GM12878 (cell line): Measurements from ENCODE around the gene IL27RA. TPM values are rescaled to one million over a fixed set of nuclear protein-coding genes. Genes with fewer than 3 reads are reported as not detected.
A peak's percentile ranks its signal among the peaks of the same experiment; 100 is the strongest.

ENCODE experiments used
- ATAC-seq: fragments of 200-7000 bp; cut with Tn5 transposase; 3 replicates; pipeline ENCODE4 v1.9.1; 2020; ENCODE audit warnings: mild to moderate bottlenecking, moderate library complexity
- BruUV-seq: library from RNA; stranded (reverse); fragments of 400-500 nt; replicated peaks from 2 replicates; lab custom pipeline; 2021; lab: Mats Ljungman, UMichigan
- CTCF ChIA-PET: fragments of 300-600 bp; sonication (Branson Sonifier 250); formaldehyde crosslinking; extraction: SDS; loops from one replicate; lab custom pipeline; 2021; ENCODE audit warnings: inconsistent platforms; lab: Yijun Ruan, JAX
- POLR2A ChIA-PET: fragments of 350-600 bp; formaldehyde crosslinking; extraction: SDS; loops from one replicate; lab custom pipeline; 2021; ENCODE audit warnings: inconsistent platforms; lab: Charles Lee
- RAD21 ChIA-PET: fragments of 300-600 bp; sonication (Branson Sonifier 250); formaldehyde crosslinking; loops from one replicate; lab custom pipeline; 2023; ENCODE audit warnings: antibody characterized with exemption; ENCODE audit not compliant: unreplicated experiment; lab: Charles Lee
- SMC1A ChIA-PET: fragments of 300-600 bp; sonication (Branson Sonifier 250); formaldehyde crosslinking; loops from one replicate; lab custom pipeline; 2023; ENCODE audit not compliant: unreplicated experiment, uncharacterized antibody; lab: Charles Lee
- DNase-seq: peaks from one replicate; pipeline ENCODE4 v3.0.0-alpha.2; 2011; ENCODE audit warnings: low read depth, low spot score
- FAIRE-seq: peaks from 3 replicates; lab custom pipeline; 2011; peaks lifted over from hg19 to GRCh38; lab: Jason Lieb, UNC
- H2AFZ ChIP-seq: 2 replicates; pipeline ENCODE4 v1.6.0; 2011; ENCODE audit warnings: low read depth, low read length, control low read depth; ENCODE audit not compliant: control insufficient read depth
- H3K27ac ChIP-seq: 2 replicates; pipeline ENCODE4 v1.5.1; 2011; ENCODE audit warnings: control low read depth; ENCODE audit not compliant: control insufficient read depth, insufficient read depth
- H3K27me3 ChIP-seq, 2 experiments: replicated peaks in 1 of 2; 2 replicates each; pipeline versions ENCODE4 v1.6.0 to v1.6.1; 2011; ENCODE audit warnings: low read length in 1 of 2; ENCODE audit not compliant: control insufficient read depth in 2 of 2, insufficient read depth in 2 of 2
- H3K36me3 ChIP-seq, 2 experiments: 2 replicates each; pipeline ENCODE4 v1.5.1; 2011; ENCODE audit warnings: low read length in 1 of 2; ENCODE audit not compliant: control insufficient read depth in 2 of 2, insufficient read depth in 2 of 2
- H3K4me1 ChIP-seq: 2 replicates; pipeline ENCODE4 v1.6.1; 2011; ENCODE audit warnings: mild to moderate bottlenecking, low read length, moderate library complexity, mixed read lengths; ENCODE audit not compliant: control insufficient read depth, insufficient read depth
- H3K4me2 ChIP-seq: 2 replicates; pipeline ENCODE4 v1.6.0; 2011; ENCODE audit warnings: control low read depth; ENCODE audit not compliant: control insufficient read depth, insufficient read depth
- H3K4me3 ChIP-seq: fragments of 200-600 bp; sonication (generic); 2 replicates; pipeline ENCODE4 v1.5.1; 2016
- H3K79me2 ChIP-seq: 2 replicates; pipeline ENCODE4 v1.6.0; 2011; ENCODE audit warnings: low read length; ENCODE audit not compliant: control insufficient read depth, insufficient read depth
- H3K9ac ChIP-seq: 2 replicates; pipeline ENCODE4 v1.8.0; 2011; ENCODE audit warnings: low read length, control low read depth, mixed read lengths; ENCODE audit not compliant: control insufficient read depth, insufficient read depth
- H3K9me3 ChIP-seq: replicated peaks from 3 replicates; pipeline ENCODE4 v1.5.1; 2011; ENCODE audit warnings: mild to moderate bottlenecking, low read length; ENCODE audit not compliant: control insufficient read depth, insufficient read depth
- H4K20me1 ChIP-seq: 2 replicates; pipeline ENCODE4 v1.6.0; 2011; ENCODE audit not compliant: control insufficient read depth, insufficient read depth
- MYB ChIP-seq: fragments of 150-350 bp; IDR thresholded peaks from 2 replicates; pipeline ENCODE4 v1.6.1; 2014; ENCODE audit warnings: mild to moderate bottlenecking, low read depth, low read length, borderline replicate concordance
- NFXL1 ChIP-seq: fragments of 450-650 bp; IDR thresholded peaks from 2 replicates; pipeline ENCODE4 v1.6.1; 2017; ENCODE audit warnings: antibody characterized with exemption, mild to moderate bottlenecking, borderline replicate concordance
- PAX8 ChIP-seq: fragments of 450-650 bp; IDR thresholded peaks from 2 replicates; pipeline ENCODE4 v1.6.1; 2017; ENCODE audit warnings: mild to moderate bottlenecking, moderate library complexity
- RFX5 ChIP-seq: IDR thresholded peaks from 2 replicates; pipeline ENCODE4 v1.6.1; 2011; ENCODE audit warnings: low read depth, low read length, improper control_type of control experiment
- SMAD5 ChIP-seq: IDR thresholded peaks from 2 replicates; pipeline ENCODE4 v1.6.1; 2016; ENCODE audit warnings: antibody characterized with exemption, low read depth
- SMARCA5 ChIP-seq: fragments of 450-650 bp; IDR thresholded peaks from 2 replicates; pipeline ENCODE4 v1.6.1; 2017; ENCODE audit warnings: mild to moderate bottlenecking
- SREBF2 ChIP-seq: IDR thresholded peaks from 2 replicates; pipeline ENCODE4 v1.6.1; 2012; ENCODE audit warnings: mild to moderate bottlenecking, low read length
- TCF12 ChIP-seq: IDR thresholded peaks from 2 replicates; pipeline ENCODE4 v1.6.1; 2011; ENCODE audit warnings: low read depth, mild to moderate bottlenecking, low read length
- ZNF217 ChIP-seq: fragments of 450-650 bp; IDR thresholded peaks from 2 replicates; pipeline ENCODE4 v1.6.1; 2017; ENCODE audit warnings: antibody characterized with exemption, mild to moderate bottlenecking
- ZNF24 ChIP-seq: fragments of 450-650 bp; IDR thresholded peaks from 2 replicates; pipeline ENCODE4 v1.6.1; 2017; ENCODE audit warnings: antibody characterized with exemption, mild to moderate bottlenecking
- ZNF274 ChIP-seq: IDR thresholded peaks from one replicate; pipeline ENCODE4 v1.8.0; 2011; ENCODE audit not compliant: insufficient read length, insufficient read depth
- ZNF622 ChIP-seq: fragments of 450-650 bp; IDR thresholded peaks from 2 replicates; pipeline ENCODE4 v1.6.1; 2017; ENCODE audit warnings: mild to moderate bottlenecking, inconsistent platforms
- WGBS: methylation state at CpG from one replicate; pipeline ENCODE4 v1.1.6; 2016; ENCODE audit warnings: low lambda C conversion rate; ENCODE audit not compliant: insufficient replicate concordance, insufficient coverage; ENCODE audit errors: missing lambda C conversion rate; 5-methylcytosine and 5-hydroxymethylcytosine counted together
- in situ Hi-C: fragments of 300-500 bp; cut with MboI; formaldehyde crosslinking; loops from 9 replicates; pipeline ENCODE4 v1.14.3; 2018; ENCODE audit warnings: mixed read lengths
- intact Hi-C: fragments of 100-400 bp; cut with micrococcal nuclease; formaldehyde crosslinking; loops from one replicate; pipeline ENCODE4 v1.14.2; 2022; ENCODE audit not compliant: unreplicated experiment
- polyA plus RNA-seq, 11 experiments: library from polyadenylated mRNA; depleted of rRNA in 4 of 11; unstranded in 6 of 11; stranded (reverse) in 5 of 11; fragments of >200 nt; fragmentation: Nextera tagmentation in 4 of 11; fragmentation: Illumina TruSeq in 1 of 11; extraction: Ambion mirVana in 4 of 11; extraction: Trizol in 1 of 11; gene quantifications; 1 replicate in 1 of 11; 2 replicates in 10 of 11; pipeline versions ENCODE4 v1.2.1 to v1.2.3, GENCODE V29; 2011 to 2016; ENCODE audit warnings: inconsistent platforms in 2 of 11, missing spikeins in 2 of 11, low read depth in 1 of 11
- total RNA-seq, 4 experiments: library from RNA; depleted of rRNA in 3 of 4; stranded (reverse); fragments of >200 nt in 3 of 4; fragmentation: Illumina TruSeq in 1 of 4; extraction: Trizol in 1 of 4; gene quantifications; 2 replicates each; pipeline versions ENCODE4 v1.2.1 to v1.2.3, GENCODE V29; 2013 to 2021
- TF ChIP-seq, protein P1 (sequence below): IDR thresholded peaks from 2 replicates; pipeline ENCODE4 v1.6.1; 2011; ENCODE audit warnings: borderline replicate concordance, low read depth, mild to moderate bottlenecking, moderate library complexity, low read length; ENCODE audit not compliant: insufficient read depth, poor library complexity, severe bottlenecking
- TF ChIP-seq, protein P2 (sequence below): IDR thresholded peaks from 2 replicates; pipeline ENCODE4 v1.6.1; 2012; ENCODE audit warnings: low read depth, low read length, improper control_type of control experiment
- TF ChIP-seq, protein P3 (sequence below): IDR thresholded peaks from 2 replicates; pipeline ENCODE4 v1.6.1; 2011; ENCODE audit warnings: low read depth, mild to moderate bottlenecking, low read length, moderate library complexity, borderline replicate concordance; ENCODE audit errors: extremely low read depth
- TF ChIP-seq, protein P4 (sequence below): IDR thresholded peaks from 2 replicates; pipeline ENCODE4 v1.6.1; 2012; ENCODE audit warnings: low read depth, low read length, improper control_type of control experiment
- TF ChIP-seq, protein P5 (sequence below): fragments of 450-650 bp; formaldehyde crosslinking; IDR thresholded peaks from 2 replicates; pipeline ENCODE4 v1.5.0; 2022; ENCODE audit warnings: mild to moderate bottlenecking, missing genetic modification characterization

Gene IL27RA
- total and polyA plus RNA-seq, 10 of the 15 experiments (the other 5 are each of a cell fraction or from before 2014, with no cell fraction given): 8.4 to 63.5 (median 41.2) TPM

DNA sequence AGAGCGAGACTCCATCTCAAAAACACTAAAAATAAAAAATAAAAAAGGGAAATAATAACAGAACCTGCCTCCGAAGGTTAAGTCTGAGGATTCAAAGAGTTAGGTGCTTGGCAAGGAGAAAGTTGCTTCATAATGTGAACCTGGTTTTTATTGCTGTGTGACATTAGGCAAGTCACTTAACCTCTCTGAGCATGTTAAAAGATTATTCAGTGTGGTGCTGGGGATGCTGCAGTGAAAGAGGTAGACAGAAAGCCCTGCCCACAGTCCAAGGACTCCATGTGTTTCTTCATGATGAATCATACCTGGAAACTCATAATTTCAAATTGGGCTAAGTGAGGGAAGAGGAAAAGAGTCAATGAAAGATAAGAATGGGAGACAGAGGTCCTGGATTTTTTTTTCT lies 2.4 kb downstream of the IL27RA start:
- ATAC-seq (no peak), DNase-seq (no peak), FAIRE-seq (no peak)
- Histone ChIP-seq H3K79me2 (peaks cover 10% of the 10 kb centered on the region), H2AFZ (no peak overlapping the region), H3K36me3 (peaks cover 0 to 3% of the 10 kb centered on the region in 2 experiments; a peak in 1 of 4 replicates), H3K4me1 (peaks cover 8% of the 10 kb centered on the region), H3K4me2 (peak overlapping the region; percentile 44; the same call in 1 of the 2 replicates), H4K20me1 (no peaks in the 10 kb centered on the region), H3K4me3 (peak overlapping the region; percentile 28), H3K27ac (no peak overlapping the region), H3K27me3 (no peaks in the 10 kb centered on the region), H3K9me3 (no peaks in the 10 kb centered on the region; the same call in 2 of the 3 replicates), H3K9ac (no peak overlapping the region)
- TSS peak; percentile 83 for BruUV-seq
- POLR2A ChIA-PET: interaction anchor here (0.6 to 1.5 kb wide), 3 partner anchors 11 to 554 kb away, joined by 3 to 4 read pairs (median 3); no protein-coding TSS in a partner anchor
- RAD21 ChIA-PET: interaction anchor here (3.0 to 3.4 kb wide), 2 partner anchors 39 to 153 kb away, joined by 15 to 24 read pairs; partner anchors contain the start of gene MISP3
- intact Hi-C loops: loop anchor here (5.0 to 10.0 kb wide), 2 partner anchors 49 to 82 kb away; partner anchors contain the start of gene DCAF15
- in situ Hi-C loops: no loop called here
- WGBS: 100% methylated on average over 2 of the region's 2 CpGs
- CTCF ChIA-PET: interaction anchor here (1.2 to 4.4 kb wide), 5 partner anchors 10 to 56 kb away, joined by 3 to 38 read pairs (median 11); partner anchors contain the start of genes MISP3 and RFX1
- SMC1A ChIA-PET: interaction anchor here (0.8 to 1.5 kb wide), 3 partner anchors 46 to 152 kb away, joined by 3 to 5 read pairs (median 3); no protein-coding TSS in a partner anchor
- TF ChIP-seq ZNF622: no peak
- TF ChIP-seq, protein P1, sequence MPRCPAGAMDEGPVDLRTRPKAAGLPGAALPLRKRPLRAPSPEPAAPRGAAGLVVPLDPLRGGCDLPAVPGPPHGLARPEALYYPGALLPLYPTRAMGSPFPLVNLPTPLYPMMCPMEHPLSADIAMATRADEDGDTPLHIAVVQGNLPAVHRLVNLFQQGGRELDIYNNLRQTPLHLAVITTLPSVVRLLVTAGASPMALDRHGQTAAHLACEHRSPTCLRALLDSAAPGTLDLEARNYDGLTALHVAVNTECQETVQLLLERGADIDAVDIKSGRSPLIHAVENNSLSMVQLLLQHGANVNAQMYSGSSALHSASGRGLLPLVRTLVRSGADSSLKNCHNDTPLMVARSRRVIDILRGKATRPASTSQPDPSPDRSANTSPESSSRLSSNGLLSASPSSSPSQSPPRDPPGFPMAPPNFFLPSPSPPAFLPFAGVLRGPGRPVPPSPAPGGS: no peak
- TF ChIP-seq, protein P2, sequence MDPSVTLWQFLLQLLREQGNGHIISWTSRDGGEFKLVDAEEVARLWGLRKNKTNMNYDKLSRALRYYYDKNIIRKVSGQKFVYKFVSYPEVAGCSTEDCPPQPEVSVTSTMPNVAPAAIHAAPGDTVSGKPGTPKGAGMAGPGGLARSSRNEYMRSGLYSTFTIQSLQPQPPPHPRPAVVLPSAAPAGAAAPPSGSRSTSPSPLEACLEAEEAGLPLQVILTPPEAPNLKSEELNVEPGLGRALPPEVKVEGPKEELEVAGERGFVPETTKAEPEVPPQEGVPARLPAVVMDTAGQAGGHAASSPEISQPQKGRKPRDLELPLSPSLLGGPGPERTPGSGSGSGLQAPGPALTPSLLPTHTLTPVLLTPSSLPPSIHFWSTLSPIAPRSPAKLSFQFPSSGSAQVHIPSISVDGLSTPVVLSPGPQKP: no peak
- no peak for TF ChIP-seq PAX8
- TF ChIP-seq, protein P3, sequence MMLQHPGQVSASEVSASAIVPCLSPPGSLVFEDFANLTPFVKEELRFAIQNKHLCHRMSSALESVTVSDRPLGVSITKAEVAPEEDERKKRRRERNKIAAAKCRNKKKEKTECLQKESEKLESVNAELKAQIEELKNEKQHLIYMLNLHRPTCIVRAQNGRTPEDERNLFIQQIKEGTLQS: no peak
- peak; percentile 79; the same call in 1 of the 2 replicates for TF ChIP-seq NFXL1
- TF ChIP-seq MYB: no peak
- peak; percentile 77; the same call in 1 of the 2 replicates for TF ChIP-seq ZNF217
- TF ChIP-seq ZNF24: no peak
- TF ChIP-seq RFX5: no peak
- TF ChIP-seq ZNF274: no peak
- TF ChIP-seq, protein P4, sequence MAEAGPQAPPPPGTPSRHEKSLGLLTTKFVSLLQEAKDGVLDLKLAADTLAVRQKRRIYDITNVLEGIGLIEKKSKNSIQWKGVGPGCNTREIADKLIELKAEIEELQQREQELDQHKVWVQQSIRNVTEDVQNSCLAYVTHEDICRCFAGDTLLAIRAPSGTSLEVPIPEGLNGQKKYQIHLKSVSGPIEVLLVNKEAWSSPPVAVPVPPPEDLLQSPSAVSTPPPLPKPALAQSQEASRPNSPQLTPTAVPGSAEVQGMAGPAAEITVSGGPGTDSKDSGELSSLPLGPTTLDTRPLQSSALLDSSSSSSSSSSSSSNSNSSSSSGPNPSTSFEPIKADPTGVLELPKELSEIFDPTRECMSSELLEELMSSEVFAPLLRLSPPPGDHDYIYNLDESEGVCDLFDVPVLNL: no peak
- no peak for TF ChIP-seq SMAD5
- no peak for TF ChIP-seq TCF12
- no peak for TF ChIP-seq SREBF2
- TF ChIP-seq SMARCA5: peak; percentile 79; the same call in 1 of the 2 replicates
- TF ChIP-seq, protein P5, sequence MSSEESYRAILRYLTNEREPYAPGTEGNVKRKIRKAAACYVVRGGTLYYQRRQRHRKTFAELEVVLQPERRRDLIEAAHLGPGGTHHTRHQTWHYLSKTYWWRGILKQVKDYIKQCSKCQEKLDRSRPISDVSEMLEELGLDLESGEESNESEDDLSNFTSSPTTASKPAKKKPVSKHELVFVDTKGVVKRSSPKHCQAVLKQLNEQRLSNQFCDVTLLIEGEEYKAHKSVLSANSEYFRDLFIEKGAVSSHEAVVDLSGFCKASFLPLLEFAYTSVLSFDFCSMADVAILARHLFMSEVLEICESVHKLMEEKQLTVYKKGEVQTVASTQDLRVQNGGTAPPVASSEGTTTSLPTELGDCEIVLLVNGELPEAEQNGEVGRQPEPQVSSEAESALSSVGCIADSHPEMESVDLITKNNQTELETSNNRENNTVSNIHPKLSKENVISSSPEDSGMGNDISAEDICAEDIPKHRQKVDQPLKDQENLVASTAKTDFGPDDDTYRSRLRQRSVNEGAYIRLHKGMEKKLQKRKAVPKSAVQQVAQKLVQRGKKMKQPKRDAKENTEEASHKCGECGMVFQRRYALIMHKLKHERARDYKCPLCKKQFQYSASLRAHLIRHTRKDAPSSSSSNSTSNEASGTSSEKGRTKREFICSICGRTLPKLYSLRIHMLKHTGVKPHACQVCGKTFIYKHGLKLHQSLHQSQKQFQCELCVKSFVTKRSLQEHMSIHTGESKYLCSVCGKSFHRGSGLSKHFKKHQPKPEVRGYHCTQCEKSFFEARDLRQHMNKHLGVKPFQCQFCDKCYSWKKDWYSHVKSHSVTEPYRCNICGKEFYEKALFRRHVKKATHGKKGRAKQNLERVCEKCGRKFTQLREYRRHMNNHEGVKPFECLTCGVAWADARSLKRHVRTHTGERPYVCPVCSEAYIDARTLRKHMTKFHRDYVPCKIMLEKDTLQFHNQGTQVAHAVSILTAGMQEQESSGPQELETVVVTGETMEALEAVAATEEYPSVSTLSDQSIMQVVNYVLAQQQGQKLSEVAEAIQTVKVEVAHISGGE: no peak
